ENCODE results near the gene FAM229A. TPM values are rescaled to one million over a fixed set of nuclear protein-coding genes. Genes with fewer than 3 reads are reported as not detected.

FAM229A gene
- total and polyA plus RNA-seq, 9 of the 15 experiments (the other 6 are each of a cell fraction or from before 2014, with no cell fraction given) = 0.04 to 21.6 (median 7.4) TPM

DNA sequence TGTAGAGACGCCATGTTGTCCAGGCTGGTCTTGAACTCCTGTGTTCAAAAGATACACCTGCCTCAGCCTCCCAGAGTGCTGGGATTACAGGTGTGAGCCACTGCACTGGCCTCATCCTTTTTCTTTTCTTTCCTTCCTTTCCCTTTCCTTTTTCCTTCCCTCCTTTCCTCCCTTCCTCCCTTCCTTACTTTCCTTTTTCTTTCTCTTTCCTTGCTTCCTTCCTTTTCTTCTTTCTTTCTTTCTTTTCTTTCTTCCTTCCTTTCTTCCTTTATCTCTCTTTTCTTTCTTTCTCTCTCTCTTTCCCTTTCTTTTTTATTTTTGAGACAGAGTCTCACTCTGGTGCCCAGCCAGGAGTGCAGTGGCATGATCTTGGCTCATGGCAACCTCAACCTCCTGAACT is 5.8 kb downstream of the FAM229A start:
- CTCF ChIA-PET (ENCODE audit: low intra/inter-chr PET ratio) = no interaction called here
- H2AFZ ChIP-seq (ENCODE audit: low read depth, low read length) = no peak overlapping the region
- no TSS peak for BruUV-seq (replicated peaks)
- TF ChIP-seq NFYB (IDR thresholded peaks at IDR 0.05; ENCODE audit: extremely low read depth, insufficient read length) = no peak
- TF ChIP-seq, protein P1, sequence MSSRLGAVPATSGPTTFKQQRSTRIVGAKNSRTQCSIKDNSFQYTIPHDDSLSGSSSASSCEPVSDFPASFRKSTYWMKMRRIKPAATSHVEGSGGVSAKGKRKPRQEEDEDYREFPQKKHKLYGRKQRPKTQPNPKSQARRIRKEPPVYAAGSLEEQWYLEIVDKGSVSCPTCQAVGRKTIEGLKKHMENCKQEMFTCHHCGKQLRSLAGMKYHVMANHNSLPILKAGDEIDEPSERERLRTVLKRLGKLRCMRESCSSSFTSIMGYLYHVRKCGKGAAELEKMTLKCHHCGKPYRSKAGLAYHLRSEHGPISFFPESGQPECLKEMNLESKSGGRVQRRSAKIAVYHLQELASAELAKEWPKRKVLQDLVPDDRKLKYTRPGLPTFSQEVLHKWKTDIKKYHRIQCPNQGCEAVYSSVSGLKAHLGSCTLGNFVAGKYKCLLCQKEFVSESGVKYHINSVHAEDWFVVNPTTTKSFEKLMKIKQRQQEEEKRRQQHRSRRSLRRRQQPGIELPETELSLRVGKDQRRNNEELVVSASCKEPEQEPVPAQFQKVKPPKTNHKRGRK (tag; IDR thresholded peaks at IDR 0.05) = peak; percentile 89
- TF ChIP-seq, protein P2, sequence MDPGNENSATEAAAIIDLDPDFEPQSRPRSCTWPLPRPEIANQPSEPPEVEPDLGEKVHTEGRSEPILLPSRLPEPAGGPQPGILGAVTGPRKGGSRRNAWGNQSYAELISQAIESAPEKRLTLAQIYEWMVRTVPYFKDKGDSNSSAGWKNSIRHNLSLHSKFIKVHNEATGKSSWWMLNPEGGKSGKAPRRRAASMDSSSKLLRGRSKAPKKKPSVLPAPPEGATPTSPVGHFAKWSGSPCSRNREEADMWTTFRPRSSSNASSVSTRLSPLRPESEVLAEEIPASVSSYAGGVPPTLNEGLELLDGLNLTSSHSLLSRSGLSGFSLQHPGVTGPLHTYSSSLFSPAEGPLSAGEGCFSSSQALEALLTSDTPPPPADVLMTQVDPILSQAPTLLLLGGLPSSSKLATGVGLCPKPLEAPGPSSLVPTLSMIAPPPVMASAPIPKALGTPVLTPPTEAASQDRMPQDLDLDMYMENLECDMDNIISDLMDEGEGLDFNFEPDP (CRISPR knock-in tag; IDR thresholded peaks at IDR 0.05) = no peak
- TF ChIP-seq TSC22D4 (tag; IDR thresholded peaks at IDR 0.05) = peak; percentile 54; the same call in 1 of the 2 replicates
- no peak for TF ChIP-seq HCFC1 (IDR thresholded peaks at IDR 0.05; ENCODE audit: low read depth, low read length)
- no peak for TF ChIP-seq TOE1 (IDR thresholded peaks at IDR 0.05; ENCODE audit: borderline replicate concordance)
- no peak for TF ChIP-seq TOE1 (CRISPR knock-in tag; IDR thresholded peaks at IDR 0.05; ENCODE audit: borderline replicate concordance, low read depth)
- TF ChIP-seq SMAD2 (IDR thresholded peaks at IDR 0.05; ENCODE audit: low read depth, low read length) = no peak
- TF ChIP-seq, protein P3, sequence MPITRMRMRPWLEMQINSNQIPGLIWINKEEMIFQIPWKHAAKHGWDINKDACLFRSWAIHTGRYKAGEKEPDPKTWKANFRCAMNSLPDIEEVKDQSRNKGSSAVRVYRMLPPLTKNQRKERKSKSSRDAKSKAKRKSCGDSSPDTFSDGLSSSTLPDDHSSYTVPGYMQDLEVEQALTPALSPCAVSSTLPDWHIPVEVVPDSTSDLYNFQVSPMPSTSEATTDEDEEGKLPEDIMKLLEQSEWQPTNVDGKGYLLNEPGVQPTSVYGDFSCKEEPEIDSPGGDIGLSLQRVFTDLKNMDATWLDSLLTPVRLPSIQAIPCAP (CRISPR knock-in tag; IDR thresholded peaks at IDR 0.05; ENCODE audit: borderline replicate concordance) = no peak
- no peak for TF ChIP-seq TCF7L2 (IDR thresholded peaks at IDR 0.05; ENCODE audit: low read depth, low read length)
- no peak for TF ChIP-seq CEBPG (CRISPR knock-in tag; IDR thresholded peaks at IDR 0.05)
- TF ChIP-seq CEBPG (tag; conservative IDR thresholded peaks at IDR 0.05 in 1 of 2, IDR thresholded peaks at IDR 0.05 in 1 of 2) = no peak
- 0 out of 2 replicates have a peak, but pooled peaks have one; percentile 43 for TF ChIP-seq OTX1 (CRISPR knock-in tag; IDR thresholded peaks at IDR 0.05)
- TF ChIP-seq, protein P4, sequence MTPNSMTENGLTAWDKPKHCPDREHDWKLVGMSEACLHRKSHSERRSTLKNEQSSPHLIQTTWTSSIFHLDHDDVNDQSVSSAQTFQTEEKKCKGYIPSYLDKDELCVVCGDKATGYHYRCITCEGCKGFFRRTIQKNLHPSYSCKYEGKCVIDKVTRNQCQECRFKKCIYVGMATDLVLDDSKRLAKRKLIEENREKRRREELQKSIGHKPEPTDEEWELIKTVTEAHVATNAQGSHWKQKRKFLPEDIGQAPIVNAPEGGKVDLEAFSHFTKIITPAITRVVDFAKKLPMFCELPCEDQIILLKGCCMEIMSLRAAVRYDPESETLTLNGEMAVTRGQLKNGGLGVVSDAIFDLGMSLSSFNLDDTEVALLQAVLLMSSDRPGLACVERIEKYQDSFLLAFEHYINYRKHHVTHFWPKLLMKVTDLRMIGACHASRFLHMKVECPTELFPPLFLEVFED (CRISPR knock-in tag; conservative IDR thresholded peaks at IDR 0.05) = peak; percentile 77
- 0 out of 2 replicates have a peak, but pooled peaks have one; percentile 15 for TF ChIP-seq PHB2 (IDR thresholded peaks at IDR 0.05; ENCODE audit: low read depth)
- no peak for TF ChIP-seq NCOA2 (IDR thresholded peaks at IDR 0.05; ENCODE audit: partially characterized antibody in 2 of 2)
- TF ChIP-seq ELF4 (CRISPR knock-in tag; IDR thresholded peaks at IDR 0.05) = 0 out of 2 replicates have a peak, but pooled peaks have one; percentile 9

More for the DNA sequence above, 5.8 kb downstream of the FAM229A start:
- H3K9ac ChIP-seq (ENCODE audit: insufficient read depth in 1 of 2, low read depth in 2 of 2, low read length in 2 of 2) = no peak overlapping the region
- WGBS (ENCODE audit: insufficient coverage, low coverage, missing lambda C conversion rate) = 79% methylated on average over 1 of the region's 1 CpG
- DNase-seq (ENCODE audit: extremely low read depth in 1 of 4, low spot score in 3 of 4) (no peak), FAIRE-seq (no peak), ATAC-seq (no peak)
- H3K4me2 ChIP-seq (ENCODE audit: insufficient read depth, low read length) = no peak overlapping the region
- H3K27ac ChIP-seq (ENCODE audit: extremely low read depth, low read depth, low read length) = no peak overlapping the region
- H4K20me1 ChIP-seq (replicated peaks; ENCODE audit: control insufficient read depth, insufficient read depth, low read length) = 0 out of 2 replicates have a peak, but pooled peaks cover 6% of the 10 kb centered on the region
- no peaks in the 10 kb centered on the region for H3K27me3 ChIP-seq (ENCODE audit: control insufficient read depth in 2 of 2, insufficient read depth in 2 of 2, low read length in 2 of 2)
- peaks cover 23 to 32% of the 10 kb centered on the region in 2 experiments for H3K4me1 ChIP-seq (replicated peaks in 1 of 2; ENCODE audit: control insufficient read depth in 2 of 2, insufficient read depth in 2 of 2, low read length in 2 of 2)
- no peaks in the 10 kb centered on the region for H3K9me3 ChIP-seq (replicated peaks; ENCODE audit: control insufficient read depth, insufficient read depth, low read depth, low read length)
- peaks cover 12% of the 10 kb centered on the region; the same call in 2 of the 3 replicates for H3K79me2 ChIP-seq (ENCODE audit: control insufficient read depth, insufficient read depth, low read length)
- in situ Hi-C loops (cut with MboI) = no loop called here
- peaks cover 20% of the 10 kb centered on the region; the same call in 2 of the 3 replicates for H3K36me3 ChIP-seq (ENCODE audit: control insufficient read depth, insufficient read depth, low read length)
- POLR2A ChIA-PET = no interaction called here
- H3K9me1 ChIP-seq (ENCODE audit: control insufficient read depth, insufficient read depth, low read length) = no peaks in the 10 kb centered on the region
- intact Hi-C loops (cut with micrococcal nuclease) = no loop called here
- H3K4me3 ChIP-seq = no peak overlapping the region

Measured in K562 (cell line).